NCI-H187 treated with DMSO at 0.1 percent for 48 hours (cell line): ENCODE measurements around the gene TNNT2.

ENCODE experiments used
- DNase-seq: peaks from one replicate; lab custom pipeline; 2025; lab: John Stamatoyannopoulos, UW

The TNNT2 gene

DNA sequence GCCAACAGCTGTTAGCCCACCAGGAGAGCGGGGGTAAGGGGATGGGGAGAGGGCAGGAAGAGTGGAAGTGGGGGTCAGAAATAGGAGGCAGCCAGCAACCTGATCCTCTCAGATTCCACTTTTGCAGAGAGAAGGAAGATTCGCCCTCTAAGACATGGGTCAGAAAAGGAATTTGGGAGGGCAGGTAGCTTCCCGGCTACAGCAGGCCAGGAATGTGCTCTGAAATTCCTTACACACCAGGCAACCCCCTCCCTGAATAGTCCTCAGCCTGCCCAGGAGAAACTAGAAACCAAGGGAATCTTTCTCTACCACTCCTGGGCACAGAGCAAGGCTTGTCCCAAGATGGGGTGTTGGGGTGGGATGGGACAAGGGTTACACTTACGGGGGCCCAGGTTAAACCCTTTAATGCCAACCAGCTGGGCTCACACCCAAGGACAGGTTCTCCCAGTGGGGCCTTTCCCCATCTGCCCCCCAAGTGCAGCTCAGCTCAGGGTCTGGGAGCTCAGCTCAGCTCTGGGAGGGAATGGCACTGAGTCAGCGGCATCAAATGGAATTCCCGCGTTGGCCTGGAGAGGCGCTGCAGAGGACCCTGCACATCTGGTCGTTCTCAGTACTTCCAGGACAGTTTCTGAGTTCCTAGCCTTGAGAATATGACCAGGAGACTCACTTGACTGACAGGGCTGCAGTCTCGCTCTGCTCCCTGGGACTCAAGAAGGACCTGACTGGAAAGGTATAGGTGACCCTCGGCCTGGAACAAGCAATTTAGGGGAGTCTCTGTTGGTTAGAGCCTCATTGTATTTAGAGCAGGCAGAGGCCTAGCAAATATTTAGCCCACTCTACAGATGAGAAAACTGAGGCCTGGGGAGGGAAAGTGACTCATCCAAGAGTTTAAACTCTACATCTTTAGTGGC lies 761 bp downstream of the TNNT2 start:
- DNase-seq, result no peak

DNA sequence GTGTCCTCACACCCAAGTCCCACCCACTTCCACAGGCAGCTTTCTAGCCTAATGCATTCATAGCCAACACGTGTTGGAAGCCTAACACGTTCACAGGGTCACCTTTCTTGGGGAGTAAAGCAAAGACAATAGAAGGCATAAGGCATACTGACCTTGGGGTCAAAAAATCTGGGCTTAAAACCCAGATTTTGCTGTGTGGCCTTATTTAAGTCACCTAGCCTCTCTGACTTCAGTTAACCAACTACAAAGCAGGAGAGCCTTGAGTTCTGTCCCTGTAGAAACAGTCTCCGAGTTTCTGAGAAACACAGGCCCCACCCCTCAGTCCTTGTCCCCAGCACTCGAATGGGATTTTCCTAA lies 1.4 kb downstream of the TNNT2 start:
- DNase-seq, result no peak

DNA sequence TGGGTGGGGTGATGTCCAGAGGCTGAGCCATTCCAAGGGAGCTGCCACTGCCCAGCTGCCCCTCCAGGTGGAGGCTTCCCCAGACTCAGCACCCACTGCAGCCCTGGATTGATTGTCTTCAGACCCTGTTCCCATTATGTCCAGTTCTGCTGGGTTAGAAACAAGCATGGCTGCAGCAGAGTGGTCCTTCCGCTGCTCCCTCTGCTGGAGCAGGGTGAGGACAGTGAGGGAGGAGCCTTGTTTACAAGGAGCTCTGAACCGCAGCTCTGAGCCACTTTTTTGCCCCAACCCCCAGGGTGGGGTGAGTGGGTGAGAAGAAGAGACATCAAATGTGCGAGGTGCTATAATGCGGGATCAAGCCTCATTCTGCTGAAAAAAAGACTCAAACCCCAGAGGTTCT lies 2.3 kb downstream of the TNNT2 start:
- DNase-seq, result no peak

- DNase-seq, result peak; percentile 22
Observed at GRCh38 chr1:201374364-201374763, 3.1 kb downstream of the TNNT2 start.

GRCh38 chr1:201371792-201372191 lies 5.7 kb downstream of the TNNT2 start:
- DNase-seq, result no peak

- no peak for DNase-seq
Observed at GRCh38 chr1:201371276-201371675, 6.2 kb downstream of the TNNT2 start.

- DNase-seq, result no peak
Observed at GRCh38 chr1:201370500-201370899, 7.0 kb downstream of the TNNT2 start.

GRCh38 chr1:201369209-201369608 lies 8.3 kb downstream of the TNNT2 start:
- no peak for DNase-seq

- DNase-seq, result no peak
Observed at GRCh38 chr1:201366696-201367095, 10.8 kb downstream of the TNNT2 start.

DNA sequence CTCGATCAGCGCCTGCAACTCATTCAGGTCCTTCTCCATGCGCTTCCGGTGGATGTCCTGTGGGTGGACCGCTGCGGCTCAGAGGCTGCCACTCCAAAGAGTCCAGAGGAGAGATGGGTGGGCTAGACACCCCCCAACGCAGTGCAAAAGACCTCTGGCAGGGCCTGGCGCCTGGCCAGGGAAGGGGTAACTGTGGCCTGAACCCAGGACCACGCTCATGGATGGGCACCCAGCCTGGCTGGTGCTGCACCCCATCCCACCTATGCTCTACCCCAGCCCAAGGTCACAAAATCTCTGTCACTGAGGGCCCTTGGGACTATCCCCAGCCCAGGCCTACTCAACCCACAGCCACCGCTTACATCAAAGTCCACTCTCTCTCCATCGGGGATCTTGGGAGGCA lies 12.2 kb downstream of the TNNT2 start:
- DNase-seq, result no peak

- no peak for DNase-seq
Observed at GRCh38 chr1:201364808-201365105, 12.7 kb downstream of the TNNT2 start.

GRCh38 chr1:201363467-201363866 lies 14.0 kb downstream of the TNNT2 start:
- DNase-seq, result no peak

GRCh38 chr1:201362906-201363305 lies 14.6 kb downstream of the TNNT2 start:
- DNase-seq, result no peak

- DNase-seq, result no peak
Observed at GRCh38 chr1:201361652-201362504, 15.6 kb downstream of the TNNT2 start.

GRCh38 chr1:201360901-201361651 lies 16.4 kb downstream of the TNNT2 start:
- no peak for DNase-seq

- no peak for DNase-seq
Observed at GRCh38 chr1:201360486-201360885, 17.0 kb downstream of the TNNT2 start.

DNA sequence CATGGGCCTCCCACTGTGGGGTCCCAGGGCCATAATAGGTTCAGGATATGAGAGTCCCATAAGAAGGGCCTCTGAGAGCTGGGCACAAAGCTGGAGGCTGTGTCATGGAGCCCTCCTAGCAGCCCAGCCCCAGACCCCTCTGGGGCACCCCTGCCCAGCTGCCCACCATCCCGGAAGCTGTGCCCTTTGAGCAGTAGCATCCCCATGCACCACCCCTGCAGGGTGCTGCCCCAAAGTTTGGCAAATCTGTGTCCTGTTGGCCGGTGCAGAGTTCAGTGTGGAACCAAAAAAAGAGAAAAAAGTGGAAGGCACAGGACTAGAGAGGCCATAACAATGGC lies 17.6 kb downstream of the TNNT2 start:
- no peak for DNase-seq

DNA sequence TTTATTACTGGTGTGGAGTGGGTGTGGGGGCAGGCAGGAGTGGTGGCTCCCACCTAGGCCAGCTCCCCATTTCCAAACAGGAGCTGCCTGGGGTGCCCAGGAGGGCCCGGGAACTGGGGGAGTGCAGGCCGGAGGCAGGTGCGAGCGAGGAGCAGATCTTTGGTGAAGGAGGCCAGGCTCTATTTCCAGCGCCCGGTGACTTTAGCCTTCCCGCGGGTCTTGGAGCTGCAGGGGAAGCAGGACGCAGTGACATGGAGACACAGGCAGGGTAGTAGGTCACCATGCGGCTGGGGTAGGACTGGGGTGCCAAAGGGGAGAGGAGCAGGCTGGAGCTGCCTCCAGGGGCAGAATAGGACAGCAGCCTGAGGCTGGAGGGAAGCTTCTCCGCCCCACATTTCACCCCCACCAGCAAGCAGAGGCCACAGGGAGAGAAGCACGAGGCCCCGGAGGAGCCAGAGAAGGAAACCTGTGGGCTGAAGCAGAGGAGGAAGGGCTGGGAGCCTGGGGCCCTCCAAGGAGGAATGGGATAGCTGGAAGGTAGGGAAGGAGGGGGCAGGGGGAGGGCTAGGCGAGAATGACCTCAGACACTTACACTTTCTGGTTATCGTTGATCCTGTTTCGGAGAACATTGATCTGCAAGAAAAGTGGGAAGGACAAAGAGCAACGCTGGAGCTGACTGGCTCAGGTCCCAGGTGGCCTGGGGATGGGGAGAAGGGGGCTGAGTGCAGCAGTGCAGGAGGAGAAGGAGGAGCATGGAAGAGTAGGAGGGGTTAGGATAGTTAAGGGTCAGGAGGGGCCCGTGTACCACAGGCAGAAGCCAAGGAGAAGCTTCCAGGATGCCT lies 18.2 kb downstream of the TNNT2 start:
- no peak for DNase-seq

- DNase-seq, result no peak
Observed at GRCh38 chr1:201358596-201358995, 18.9 kb downstream of the TNNT2 start.

DNA sequence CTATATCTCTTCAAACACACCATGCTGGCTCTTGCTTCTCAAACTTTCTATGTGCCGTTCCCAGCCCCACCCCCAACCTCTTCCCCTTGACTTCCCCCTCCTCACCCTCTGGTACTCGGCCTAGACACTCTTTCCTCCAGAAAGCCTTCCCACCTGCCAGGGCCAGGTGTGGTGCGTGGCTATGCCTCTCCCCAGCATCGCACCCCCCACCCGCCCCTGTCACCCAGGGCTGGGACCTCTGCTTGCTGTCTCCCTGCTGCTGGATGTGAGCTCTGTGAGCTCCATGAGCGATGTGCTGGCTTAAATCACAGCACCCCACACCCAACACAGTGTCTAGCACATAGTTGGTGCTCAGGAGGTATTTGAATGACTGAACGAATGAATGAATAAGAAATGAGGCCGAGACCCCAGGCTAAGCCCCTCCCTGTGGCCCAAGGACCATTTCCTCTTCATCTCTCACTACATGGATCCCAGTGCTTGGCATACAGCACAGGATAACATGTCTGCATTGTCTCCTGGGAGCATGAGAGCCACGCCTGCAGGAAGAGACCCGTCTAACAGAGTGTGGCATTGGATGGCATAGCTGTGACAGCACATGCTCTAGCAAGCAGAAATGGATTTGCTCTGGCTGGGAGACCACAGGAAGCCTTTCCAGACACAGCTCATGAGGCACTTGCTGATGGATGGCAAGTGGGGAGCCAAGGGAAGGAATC lies 19.7 kb downstream of the TNNT2 start:
- no peak for DNase-seq

DNA sequence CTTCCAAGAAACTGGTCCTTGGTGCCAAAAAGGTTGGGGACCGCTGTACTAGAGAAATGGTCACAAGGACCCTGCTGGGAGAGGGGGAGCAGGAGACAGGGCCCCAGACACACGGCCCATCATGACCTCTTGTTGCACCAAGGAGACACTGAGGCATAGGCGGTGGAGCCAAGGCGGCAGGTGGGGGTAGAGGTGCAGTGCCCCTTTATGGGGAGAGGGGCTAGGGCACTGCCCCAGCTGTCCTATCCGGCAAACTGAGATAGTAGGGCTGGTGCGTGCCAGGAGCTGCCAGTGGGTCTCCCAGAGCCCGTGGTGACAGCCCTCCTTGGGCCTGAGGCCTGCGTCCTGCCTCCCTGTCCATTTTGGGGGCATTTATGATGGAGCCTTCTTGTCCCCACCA lies 20.3 kb downstream of the TNNT2 start:
- DNase-seq, result no peak
